A673 (cell line): ENCODE data around the gene SAMSN1. TPM values are rescaled to one million over a fixed set of nuclear protein-coding genes. Genes with fewer than 3 reads are reported as not detected.

Experiments
- BruUV-seq: library from RNA; stranded (reverse); fragments of 400-500 nt; replicated peaks from 2 replicates; lab custom pipeline; 2021; lab: Mats Ljungman, UMichigan
- CTCF ChIA-PET: fragments of 300-600 bp; sonication (Branson Sonifier 250); formaldehyde crosslinking; loops from one replicate; lab custom pipeline; 2022; ENCODE audit warnings: antibody characterized with exemption; lab: Charles Lee
- POLR2A ChIA-PET: fragments of 300-600 bp; sonication (Branson Sonifier 250); formaldehyde crosslinking; loops from one replicate; lab custom pipeline; 2022; ENCODE audit warnings: antibody characterized with exemption; ENCODE audit not compliant: low non-redundant PET; lab: Charles Lee
- DNase-seq: peaks from one replicate; pipeline ENCODE4 v3.0.0-alpha.2; 2015; ENCODE audit warnings: low spot score
- H3K27ac ChIP-seq: fragments of 200-600 bp; sonication (generic); 2 replicates; pipeline ENCODE4 v1.5.1; 2016; ENCODE audit warnings: mixed run types, low read depth, mild to moderate bottlenecking, mixed read lengths, antibody characterized with exemption, low read length; ENCODE audit not compliant: poor library complexity, severe bottlenecking
- H3K27me3 ChIP-seq: fragments of 200-600 bp; sonication (generic); replicated peaks from 2 replicates; pipeline ENCODE4 v1.6.1; 2017; ENCODE audit warnings: mixed run types, low read depth, mild to moderate bottlenecking, mixed read lengths, antibody characterized with exemption, low read length; ENCODE audit not compliant: insufficient read depth, poor library complexity
- H3K36me3 ChIP-seq: fragments of 200-600 bp; sonication (generic); 2 replicates; pipeline ENCODE4 v1.6.1; 2016; ENCODE audit warnings: mixed run types, mild to moderate bottlenecking, mixed read lengths, antibody characterized with exemption, low read length; ENCODE audit not compliant: insufficient read depth, poor library complexity, severe bottlenecking
- H3K4me1 ChIP-seq: fragments of 200-600 bp; sonication (generic); 2 replicates; pipeline ENCODE4 v1.6.1; 2017; ENCODE audit warnings: mixed run types, mild to moderate bottlenecking, mixed read lengths, antibody characterized with exemption, low read length; ENCODE audit not compliant: insufficient read depth, poor library complexity, severe bottlenecking
- H3K4me3 ChIP-seq: fragments of 200-600 bp; sonication (generic); 2 replicates; pipeline ENCODE4 v1.5.1; 2016; ENCODE audit warnings: low read depth, mixed run types, mild to moderate bottlenecking, mixed read lengths, low read length; ENCODE audit not compliant: poor library complexity, severe bottlenecking
- H3K9me3 ChIP-seq: fragments of 200-600 bp; sonication (generic); 2 replicates; pipeline ENCODE4 v1.6.1; 2016; ENCODE audit warnings: mixed run types, low read depth, mild to moderate bottlenecking, mixed read lengths, antibody characterized with exemption, low read length; ENCODE audit not compliant: poor library complexity, severe bottlenecking
- CTCF ChIP-seq: fragments of 300-800, 200-600 bp; sonication (generic); conservative IDR thresholded peaks from 2 replicates; pipeline ENCODE4 v1.5.1; 2017; ENCODE audit warnings: low read depth, mild to moderate bottlenecking, antibody characterized with exemption, low read length, moderate library complexity, mixed read lengths
- EZH2 ChIP-seq: fragments of 200-600 bp; sonication (generic); IDR thresholded peaks from 2 replicates; pipeline ENCODE4 v1.6.1; 2017; ENCODE audit warnings: borderline replicate concordance, low read depth, mild to moderate bottlenecking, mixed read lengths, antibody characterized with exemption, low read length; ENCODE audit not compliant: poor library complexity, severe bottlenecking
- intact Hi-C: fragments of 100-400 bp; cut with micrococcal nuclease; formaldehyde crosslinking; loops from one replicate; pipeline ENCODE4 v1.10.0; 2022; ENCODE audit not compliant: unreplicated experiment
- total RNA-seq: library from RNA; stranded (reverse); gene quantifications from 2 replicates; pipeline ENCODE4 v1.2.3, GENCODE V29; 2021

The SAMSN1 gene
- total RNA-seq, 1 experiment from 2014 or later: not detected

DNA sequence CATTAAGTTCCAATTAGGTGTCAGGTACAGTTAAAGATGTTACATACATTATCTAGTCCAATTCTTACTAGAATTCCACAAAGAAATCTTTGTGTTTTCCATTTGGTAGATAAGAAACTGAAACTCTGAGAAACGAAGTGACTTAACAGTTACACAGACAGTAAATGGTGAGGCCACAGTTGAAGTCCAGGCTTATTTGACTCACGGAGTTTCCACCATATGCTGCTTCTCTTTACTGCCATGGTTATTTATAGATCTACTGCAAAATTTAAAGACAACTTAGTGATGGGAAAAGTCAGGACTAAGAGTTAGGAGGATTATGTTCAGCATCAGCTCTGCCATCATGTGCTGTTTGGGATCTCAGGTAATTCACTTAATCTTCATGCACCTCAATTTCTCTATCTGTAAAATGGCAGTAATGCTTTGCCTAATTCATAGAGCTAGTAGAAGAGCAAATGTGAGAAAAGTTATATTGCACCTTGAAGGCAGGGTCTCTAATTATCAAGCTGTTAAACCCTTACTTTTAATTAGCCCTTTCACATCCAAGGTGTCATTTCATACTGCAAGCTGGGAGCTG lies 26.2 kb upstream of the SAMSN1 start:
- no peaks in the 10 kb centered on the region for H3K36me3 ChIP-seq
- no peak overlapping the region for H3K27ac ChIP-seq
- no peak for DNase-seq
- no peak overlapping the region for H3K4me3 ChIP-seq
- H3K4me1 ChIP-seq: no peaks in the 10 kb centered on the region
- no TSS peak for BruUV-seq
- TF ChIP-seq CTCF: no peak
- no peak for TF ChIP-seq EZH2
- intact Hi-C loops: no loop called here
- no peaks in the 10 kb centered on the region for H3K27me3 ChIP-seq
- ChIA-PET CTCF (no interaction called here), POLR2A (no interaction called here)
- H3K9me3 ChIP-seq: no peaks in the 10 kb centered on the region

- BruUV-seq: no TSS peak
- Histone ChIP-seq H3K27ac (no peak overlapping the region), H3K4me1 (no peaks in the 10 kb centered on the region), H3K4me3 (no peak overlapping the region), H3K27me3 (no peaks in the 10 kb centered on the region), H3K9me3 (no peaks in the 10 kb centered on the region), H3K36me3 (no peaks in the 10 kb centered on the region)
- CTCF ChIA-PET: no interaction called here
- intact Hi-C loops: no loop called here
- TF ChIP-seq EZH2: no peak
- TF ChIP-seq CTCF: no peak
- DNase-seq: no peak
- POLR2A ChIA-PET: no interaction called here
Measured at GRCh38 chr21:14569868-14570267, 23.8 kb upstream of the SAMSN1 start.

- intact Hi-C loops: no loop called here
- no peaks in the 10 kb centered on the region for H3K9me3 ChIP-seq
- no peak overlapping the region for H3K4me3 ChIP-seq
- POLR2A ChIA-PET: no interaction called here
- H3K27me3 ChIP-seq: no peaks in the 10 kb centered on the region
- no peak overlapping the region for H3K27ac ChIP-seq
- no TSS peak for BruUV-seq
- TF ChIP-seq CTCF (no peak), EZH2 (no peak)
- DNase-seq: no peak
- no peaks in the 10 kb centered on the region for H3K4me1 ChIP-seq
- no peaks in the 10 kb centered on the region for H3K36me3 ChIP-seq
- CTCF ChIA-PET: no interaction called here
Measured at GRCh38 chr21:14569026-14569621, 23.0 kb upstream of the SAMSN1 start.
